Measurements from ENCODE around the gene RTCB. TPM values are rescaled to one million over a fixed set of nuclear protein-coding genes. Genes with fewer than 3 reads are reported as not detected.

The RTCB gene
- total RNA-seq, 1 donor from 2014 or later, result 95.7 TPM

DNA sequence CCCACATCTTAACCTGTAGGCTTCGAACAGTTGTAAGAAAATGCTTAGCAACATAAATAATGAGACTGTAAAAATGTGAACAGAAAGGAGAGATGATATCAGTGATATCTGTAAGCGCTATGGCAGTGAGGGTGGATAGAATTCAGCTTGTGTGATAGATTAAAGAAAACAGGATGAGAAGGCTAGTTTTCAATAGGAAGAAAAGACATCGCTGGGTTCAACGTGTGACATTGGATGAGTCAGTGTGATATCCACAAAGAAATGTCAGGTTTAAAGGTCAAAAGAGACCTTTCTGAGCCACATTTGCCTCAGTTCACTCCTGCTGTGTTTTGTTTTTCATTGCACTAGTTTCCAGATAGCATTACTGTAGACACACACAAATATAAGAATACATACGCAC, 68.1 kb downstream of the RTCB start:
- TF ChIP-seq, protein P1, sequence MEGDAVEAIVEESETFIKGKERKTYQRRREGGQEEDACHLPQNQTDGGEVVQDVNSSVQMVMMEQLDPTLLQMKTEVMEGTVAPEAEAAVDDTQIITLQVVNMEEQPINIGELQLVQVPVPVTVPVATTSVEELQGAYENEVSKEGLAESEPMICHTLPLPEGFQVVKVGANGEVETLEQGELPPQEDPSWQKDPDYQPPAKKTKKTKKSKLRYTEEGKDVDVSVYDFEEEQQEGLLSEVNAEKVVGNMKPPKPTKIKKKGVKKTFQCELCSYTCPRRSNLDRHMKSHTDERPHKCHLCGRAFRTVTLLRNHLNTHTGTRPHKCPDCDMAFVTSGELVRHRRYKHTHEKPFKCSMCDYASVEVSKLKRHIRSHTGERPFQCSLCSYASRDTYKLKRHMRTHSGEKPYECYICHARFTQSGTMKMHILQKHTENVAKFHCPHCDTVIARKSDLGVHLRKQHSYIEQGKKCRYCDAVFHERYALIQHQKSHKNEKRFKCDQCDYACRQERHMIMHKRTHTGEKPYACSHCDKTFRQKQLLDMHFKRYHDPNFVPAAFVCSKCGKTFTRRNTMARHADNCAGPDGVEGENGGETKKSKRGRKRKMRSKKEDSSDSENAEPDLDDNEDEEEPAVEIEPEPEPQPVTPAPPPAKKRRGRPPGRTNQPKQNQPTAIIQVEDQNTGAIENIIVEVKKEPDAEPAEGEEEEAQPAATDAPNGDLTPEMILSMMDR (IDR thresholded peaks at IDR 0.05; ENCODE audit: insufficient read depth, low read length, poor library complexity, severe bottlenecking), result no peak
- H3K36me3 ChIP-seq (ENCODE audit: control insufficient read depth, insufficient read depth, low read length), result no peaks in the 10 kb centered on the region
- H3K4me3 ChIP-seq (ENCODE audit: low read depth, low read length), result no peak overlapping the region
- no peak for DNase-seq (ENCODE audit: low read depth)
- no peaks in the 10 kb centered on the region for H3K27me3 ChIP-seq (ENCODE audit: control insufficient read depth, insufficient read depth, low read length)

DNA sequence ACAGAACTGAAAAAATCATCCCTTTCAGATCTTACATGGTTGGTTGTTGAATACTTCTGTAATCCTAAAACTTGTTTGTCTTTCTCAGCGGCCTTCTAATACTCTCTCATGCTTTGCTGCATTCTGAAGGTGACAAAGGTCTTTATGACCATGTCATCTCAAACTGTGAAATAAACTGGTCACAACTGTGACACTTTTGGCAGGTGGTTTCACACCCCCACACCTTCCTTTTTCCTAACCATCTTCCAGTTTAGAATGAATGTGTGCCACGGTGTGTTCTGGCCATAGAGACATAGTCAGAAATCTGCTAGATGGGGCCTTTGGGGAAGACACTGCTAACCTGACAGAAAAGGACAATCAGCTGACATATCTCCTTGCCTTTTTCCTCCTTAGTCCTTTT, 69.1 kb downstream of the RTCB start:
- TF ChIP-seq, protein P1 (IDR thresholded peaks at IDR 0.05; ENCODE audit: insufficient read depth, low read length, poor library complexity, severe bottlenecking), result no peak
- DNase-seq (ENCODE audit: low read depth), result no peak
- no peaks in the 10 kb centered on the region for H3K27me3 ChIP-seq (ENCODE audit: control insufficient read depth, insufficient read depth, low read length)
- no peak overlapping the region for H3K4me3 ChIP-seq (ENCODE audit: low read depth, low read length)
- no peaks in the 10 kb centered on the region for H3K36me3 ChIP-seq (ENCODE audit: control insufficient read depth, insufficient read depth, low read length)

DNA sequence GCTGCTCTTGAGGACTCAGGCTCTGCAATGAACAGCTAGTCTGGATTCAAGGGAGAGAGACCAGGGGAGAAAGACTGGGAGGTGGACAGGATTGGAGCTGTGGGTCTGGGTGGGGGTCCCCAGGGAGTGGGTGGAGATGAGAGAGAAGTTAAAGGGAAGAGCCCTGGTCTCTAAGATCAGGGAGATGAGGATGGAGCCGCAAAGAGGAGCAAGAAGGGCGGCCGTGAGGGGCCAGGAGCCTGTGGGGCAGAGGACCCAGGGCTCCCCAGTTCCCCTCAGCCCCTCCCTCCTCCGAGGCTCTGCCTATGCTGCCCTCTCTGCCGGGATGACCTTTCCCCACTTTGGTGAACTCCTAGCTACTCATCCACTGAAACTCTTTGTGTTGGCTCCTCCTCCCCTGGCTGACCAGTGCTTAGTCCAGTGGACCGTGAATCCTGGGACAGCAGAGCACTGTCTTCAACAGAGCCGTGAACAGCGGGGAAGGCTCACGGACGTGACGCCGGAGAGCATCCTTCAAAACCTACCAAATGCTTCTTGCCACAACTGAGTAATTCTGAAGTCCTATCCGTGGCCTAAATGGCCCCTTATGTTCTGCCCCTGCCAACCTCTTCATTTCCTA, 70.8 kb downstream of the RTCB start:
- TF ChIP-seq, protein P1 (IDR thresholded peaks at IDR 0.05; ENCODE audit: insufficient read depth, low read length, poor library complexity, severe bottlenecking), result no peak
- Histone ChIP-seq H3K36me3 (ENCODE audit: control insufficient read depth, insufficient read depth, low read length) (no peaks in the 10 kb centered on the region), H3K4me3 (ENCODE audit: low read depth, low read length) (no peak overlapping the region), H3K27me3 (ENCODE audit: control insufficient read depth, insufficient read depth, low read length) (no peaks in the 10 kb centered on the region)
- DNase-seq (ENCODE audit: low read depth), result peak; percentile 10

DNA sequence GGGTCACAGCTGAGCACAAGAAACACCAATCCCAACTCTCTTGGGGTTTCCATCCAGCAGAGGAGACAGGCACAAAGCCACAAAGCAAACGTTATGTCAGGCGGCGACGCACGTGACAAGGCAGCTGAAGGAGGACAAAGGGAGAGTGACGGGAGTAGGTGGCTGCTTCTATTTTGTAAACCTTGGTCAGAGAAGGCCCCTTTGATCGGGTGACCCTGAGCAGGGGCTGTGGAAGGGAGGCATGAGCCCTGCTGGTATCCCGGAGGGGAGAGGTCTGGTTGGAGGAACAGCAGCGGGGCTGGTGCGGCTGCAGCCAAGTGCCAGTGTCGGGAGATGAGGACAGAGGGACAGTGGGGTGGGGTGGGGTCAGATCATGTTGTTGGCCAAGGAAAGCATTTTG, 71.6 kb downstream of the RTCB start:
- H3K4me3 ChIP-seq (ENCODE audit: low read depth, low read length), result no peak overlapping the region
- H3K36me3 ChIP-seq (ENCODE audit: control insufficient read depth, insufficient read depth, low read length), result no peaks in the 10 kb centered on the region
- no peak for DNase-seq (ENCODE audit: low read depth)
- TF ChIP-seq, protein P1 (IDR thresholded peaks at IDR 0.05; ENCODE audit: insufficient read depth, low read length, poor library complexity, severe bottlenecking), result no peak
- no peaks in the 10 kb centered on the region for H3K27me3 ChIP-seq (ENCODE audit: control insufficient read depth, insufficient read depth, low read length)

DNA sequence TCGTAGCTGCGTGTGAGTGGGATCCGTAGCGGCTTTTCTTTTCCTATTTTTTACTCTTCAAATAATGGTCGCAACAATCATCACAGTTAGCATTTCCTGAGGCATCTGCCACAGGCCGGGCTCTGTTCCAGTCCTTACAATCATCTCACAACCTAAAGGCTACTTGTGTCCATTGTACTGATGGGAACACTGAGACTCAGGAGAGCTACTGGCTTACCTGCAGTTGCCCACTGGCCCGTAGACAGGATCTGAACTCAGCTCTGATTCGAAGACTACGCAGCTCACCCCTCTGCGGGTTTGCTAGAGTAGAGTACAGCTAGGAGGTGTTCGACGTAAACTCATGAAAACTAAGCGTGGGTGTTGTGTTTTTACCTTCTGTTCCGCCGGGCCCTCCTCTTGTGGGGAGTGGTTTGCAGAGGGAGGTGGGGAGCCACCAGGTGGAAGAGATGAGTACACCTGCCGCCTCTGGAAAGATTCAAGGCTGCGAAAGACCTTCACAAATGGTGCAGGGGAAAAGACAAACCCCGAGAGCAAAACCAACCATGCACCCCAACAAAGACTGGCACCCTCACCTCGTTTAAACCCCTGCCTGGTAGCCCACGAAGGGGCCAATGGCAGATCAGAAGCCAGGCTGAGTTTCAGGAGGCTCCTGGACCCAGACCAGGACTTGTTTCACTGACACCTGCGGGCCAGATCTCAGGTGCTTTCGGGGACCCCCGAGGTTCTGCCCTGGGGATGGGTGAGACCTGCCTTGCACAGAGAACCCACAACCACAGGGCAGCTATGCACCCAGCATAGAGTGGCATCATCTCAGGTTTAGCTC, 72.6 kb downstream of the RTCB start:
- no peaks in the 10 kb centered on the region for H3K36me3 ChIP-seq (ENCODE audit: control insufficient read depth, insufficient read depth, low read length)
- H3K4me3 ChIP-seq (ENCODE audit: low read depth, low read length), result no peak overlapping the region
- DNase-seq (ENCODE audit: low read depth), result no peak
- TF ChIP-seq, protein P1 (IDR thresholded peaks at IDR 0.05; ENCODE audit: insufficient read depth, low read length, poor library complexity, severe bottlenecking), result no peak
- H3K27me3 ChIP-seq (ENCODE audit: control insufficient read depth, insufficient read depth, low read length), result no peaks in the 10 kb centered on the region
